NCI-H2029 (cell line): ENCODE results near the gene FGFR3.

Experiments
- DNase-seq: peaks from one replicate; lab custom pipeline; 2025; lab: John Stamatoyannopoulos, UW

FGFR3 gene

GRCh38 chr4:1756893-1757779 lies 36.0 kb upstream of the FGFR3 start:
- DNase-seq = no peak

GRCh38 chr4:1757836-1758235 lies 35.3 kb upstream of the FGFR3 start:
- no peak for DNase-seq

GRCh38 chr4:1758306-1759121 lies 34.6 kb upstream of the FGFR3 start:
- DNase-seq = no peak

GRCh38 chr4:1759170-1759817 lies 33.8 kb upstream of the FGFR3 start:
- no peak for DNase-seq

GRCh38 chr4:1759818-1760223 lies 33.3 kb upstream of the FGFR3 start:
- DNase-seq = no peak

GRCh38 chr4:1760521-1761071 lies 32.5 kb upstream of the FGFR3 start:
- no peak for DNase-seq

GRCh38 chr4:1761130-1761689 lies 31.9 kb upstream of the FGFR3 start:
- DNase-seq = no peak

- no peak for DNase-seq
These were observed 30.7 kb upstream of the FGFR3 start for GRCh38 chr4:1762264-1763010.

GRCh38 chr4:1763070-1763549 lies 30.0 kb upstream of the FGFR3 start:
- DNase-seq = no peak

- DNase-seq = no peak
These were observed 29.5 kb upstream of the FGFR3 start for GRCh38 chr4:1763550-1764080.

- no peak for DNase-seq
These were observed 28.4 kb upstream of the FGFR3 start for GRCh38 chr4:1764670-1765069.

GRCh38 chr4:1765409-1766072 lies 27.6 kb upstream of the FGFR3 start:
- no peak for DNase-seq

- DNase-seq = no peak
These were observed 26.7 kb upstream of the FGFR3 start for GRCh38 chr4:1766106-1767060.

- no peak for DNase-seq
These were observed 25.9 kb upstream of the FGFR3 start for GRCh38 chr4:1767061-1767769.

- no peak for DNase-seq
These were observed 25.2 kb upstream of the FGFR3 start for GRCh38 chr4:1767770-1768366.

- DNase-seq = no peak
These were observed 24.6 kb upstream of the FGFR3 start for GRCh38 chr4:1768367-1769034.

GRCh38 chr4:1769692-1770091 lies 23.4 kb upstream of the FGFR3 start:
- no peak for DNase-seq
